ENCODE measurements around the gene WDR4.
"Not testable (repeated sequence)": the region's sequence is repeated elsewhere in the genome, so short reads cannot be mapped to it uniquely, and the experiment has no call there.

Gene WDR4

DNA sequence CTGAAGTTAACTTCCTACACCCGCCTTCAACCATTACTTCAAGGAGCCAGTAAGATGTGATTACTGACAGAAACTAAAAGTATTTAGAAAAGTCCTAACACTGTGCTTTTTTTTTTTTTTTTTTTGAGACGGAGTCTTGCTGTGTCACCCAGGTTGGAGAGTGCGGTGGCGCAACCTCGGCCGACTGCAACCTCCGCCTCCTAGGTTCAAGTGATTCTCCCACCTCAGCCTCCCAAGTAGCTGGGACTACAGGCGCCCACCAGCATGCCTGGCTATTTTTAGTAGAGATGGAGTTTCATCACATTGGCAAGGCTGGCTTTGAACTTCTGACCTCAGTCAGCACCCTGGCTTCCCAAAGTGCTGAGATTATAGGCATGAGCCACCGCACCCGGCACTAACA, 3.5 kb downstream of the WDR4 start:
- DNase-seq (ENCODE audit: low read depth in 2 of 2) = not testable (repeated sequence)

GRCh38 chr21:42873096-42873495, 6.2 kb downstream of the WDR4 start:
- DNase-seq (ENCODE audit: low read depth in 2 of 2) = no peak

DNA sequence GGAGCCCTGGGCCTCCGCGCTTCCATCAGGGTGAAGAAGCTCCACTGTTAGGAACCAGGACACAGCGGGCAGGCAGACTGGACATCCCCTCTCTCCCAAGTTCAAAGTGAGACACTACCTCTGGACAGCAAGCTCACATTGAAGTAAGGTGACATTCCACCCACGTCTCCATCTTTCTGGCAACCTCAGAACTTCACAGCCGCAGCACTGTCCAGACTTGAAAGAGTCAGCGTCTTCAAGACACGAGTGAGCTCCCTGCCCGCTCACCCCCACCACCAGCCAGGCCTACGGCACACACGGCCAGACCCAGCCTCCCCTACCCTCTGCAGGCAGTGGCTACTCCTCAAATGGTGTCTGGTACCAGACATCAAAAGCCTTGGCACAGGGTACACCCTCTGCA, 11.1 kb downstream of the WDR4 start:
- DNase-seq (ENCODE audit: low read depth in 2 of 2) = no peak

DNA sequence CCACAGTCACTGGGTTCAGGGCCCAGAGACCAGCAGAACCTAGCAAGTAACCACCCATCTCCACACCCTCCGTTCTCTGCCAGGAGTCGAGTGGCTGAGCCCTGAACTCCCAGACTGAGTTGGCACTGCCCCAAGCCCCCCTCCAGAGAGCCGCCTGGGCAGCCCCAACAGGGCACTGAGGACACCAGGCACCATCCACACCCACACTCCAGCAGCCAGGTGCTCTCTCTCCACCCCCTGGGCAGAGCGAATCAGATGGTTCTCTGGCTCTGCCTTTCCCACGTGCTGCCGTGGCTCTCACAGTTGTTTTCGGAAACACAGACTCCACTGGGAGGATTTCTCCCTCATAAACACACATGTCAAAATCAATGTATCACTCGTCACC, 13.6 kb downstream of the WDR4 start:
- no peak for DNase-seq (ENCODE audit: low read depth in 2 of 2)

DNA sequence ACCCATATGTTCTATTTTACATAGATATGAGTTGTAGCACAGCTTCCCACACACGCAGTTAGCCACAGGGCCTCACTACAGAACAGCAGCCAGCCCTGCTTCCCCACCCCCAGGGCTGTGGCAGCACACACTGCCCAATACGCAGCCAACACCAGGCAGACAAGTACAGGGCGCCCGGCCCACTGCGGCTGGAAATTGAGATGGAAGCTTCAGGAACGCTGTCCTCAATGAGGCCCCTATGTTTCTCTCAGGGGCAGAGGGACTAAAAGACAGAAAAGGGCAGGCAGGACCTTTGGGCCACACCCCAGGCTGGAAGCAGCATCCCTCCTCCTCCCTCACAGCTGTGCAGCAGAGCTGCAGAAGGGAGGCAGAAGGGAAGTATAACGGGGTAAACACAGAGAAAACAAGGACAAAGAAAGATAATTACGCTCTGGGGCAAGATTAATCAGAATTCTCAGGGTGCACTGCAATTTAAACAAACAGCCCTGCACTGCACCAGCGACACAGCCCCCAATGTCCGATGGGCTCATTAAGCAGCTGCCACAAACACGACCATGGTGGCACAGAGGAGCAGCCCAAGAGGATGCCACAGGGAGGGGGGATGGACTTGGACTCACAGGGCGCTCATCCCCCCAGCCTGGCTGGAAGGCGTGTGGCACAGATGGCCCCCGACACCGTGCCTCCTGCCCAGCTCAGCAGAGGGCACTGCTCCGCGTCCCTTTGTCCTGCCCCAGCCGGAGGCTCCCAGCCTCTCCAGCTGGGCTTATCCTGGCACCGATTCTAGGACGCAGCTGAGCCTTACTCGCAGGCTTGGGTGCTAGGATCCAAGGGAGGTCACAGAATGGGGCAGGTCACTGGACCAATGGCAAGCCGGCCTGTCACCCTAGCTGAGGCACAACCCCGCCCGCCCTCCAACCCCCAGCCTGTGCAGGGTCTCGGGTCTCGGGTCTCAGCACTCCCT, 14.2 kb downstream of the WDR4 start:
- DNase-seq (ENCODE audit: low read depth in 2 of 2) = no peak

- DNase-seq (ENCODE audit: low read depth in 2 of 2) = no peak
These were observed 15.1 kb downstream of the WDR4 start for GRCh38 chr21:42864286-42864685.

- DNase-seq (ENCODE audit: low read depth in 2 of 2) = no peak
These were observed 15.9 kb downstream of the WDR4 start for GRCh38 chr21:42863504-42863870.

DNA sequence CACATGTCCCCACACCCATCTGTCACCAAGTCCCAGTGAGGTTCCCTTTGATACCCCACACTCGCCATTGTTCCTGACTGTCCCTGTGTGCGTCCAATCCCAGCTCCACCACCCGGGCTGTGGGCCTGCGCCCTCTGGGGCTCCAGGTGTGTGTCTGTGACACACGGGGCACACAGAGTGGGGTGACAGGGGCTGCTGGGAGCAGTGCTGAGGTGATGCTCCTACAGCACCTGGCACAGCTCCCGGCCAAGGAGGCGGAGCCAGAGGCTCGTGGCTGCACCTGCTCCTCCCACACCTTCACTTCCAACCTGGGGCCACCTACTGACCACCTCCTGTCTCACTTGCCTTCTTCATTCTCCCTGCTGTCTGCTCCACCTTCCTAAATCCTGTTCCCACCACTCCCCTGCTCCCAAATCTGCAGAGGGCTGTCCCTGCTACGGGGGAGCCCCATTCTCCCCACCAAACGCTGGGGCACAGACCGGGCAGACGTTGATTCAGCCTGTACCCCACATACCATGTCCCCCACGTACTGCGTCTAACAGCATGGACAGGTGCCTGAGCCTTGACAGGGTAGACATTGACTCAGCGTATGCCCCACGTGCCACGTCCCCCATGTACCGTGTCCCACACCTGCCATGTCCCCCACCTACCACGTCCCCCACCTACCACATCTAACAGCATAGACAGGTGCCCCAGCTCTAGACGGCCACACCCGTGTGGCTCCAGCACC, 16.4 kb downstream of the WDR4 start:
- no peak for DNase-seq (ENCODE audit: low read depth in 2 of 2)

DNA sequence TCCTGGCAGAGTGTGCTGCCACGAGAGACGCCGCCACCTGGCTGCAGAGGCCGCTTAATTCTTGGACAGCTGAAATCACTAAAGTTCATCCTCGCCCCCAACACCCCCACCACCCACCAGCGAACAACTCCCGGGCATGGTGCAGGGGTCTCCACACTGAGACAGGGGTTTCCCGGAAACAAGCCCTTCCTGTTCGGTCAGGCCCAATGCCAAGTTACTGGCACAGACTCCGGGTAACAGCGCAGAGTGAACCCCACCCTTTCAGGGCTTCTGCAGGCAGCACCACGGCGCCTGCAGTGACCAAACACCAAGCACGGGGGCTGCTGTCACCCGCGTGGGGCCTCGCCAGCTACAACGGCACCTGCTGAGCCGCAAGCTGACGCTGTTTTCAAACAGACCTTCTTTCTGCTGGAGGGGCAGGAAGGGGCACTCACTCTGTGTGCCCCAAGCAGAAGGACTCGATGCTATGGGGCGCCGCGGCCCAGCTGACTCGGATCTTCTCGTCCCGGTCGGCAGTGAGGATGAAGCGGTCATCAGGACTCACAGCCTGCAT, 17.4 kb downstream of the WDR4 start:
- DNase-seq (ENCODE audit: low read depth in 2 of 2) = no peak

DNA sequence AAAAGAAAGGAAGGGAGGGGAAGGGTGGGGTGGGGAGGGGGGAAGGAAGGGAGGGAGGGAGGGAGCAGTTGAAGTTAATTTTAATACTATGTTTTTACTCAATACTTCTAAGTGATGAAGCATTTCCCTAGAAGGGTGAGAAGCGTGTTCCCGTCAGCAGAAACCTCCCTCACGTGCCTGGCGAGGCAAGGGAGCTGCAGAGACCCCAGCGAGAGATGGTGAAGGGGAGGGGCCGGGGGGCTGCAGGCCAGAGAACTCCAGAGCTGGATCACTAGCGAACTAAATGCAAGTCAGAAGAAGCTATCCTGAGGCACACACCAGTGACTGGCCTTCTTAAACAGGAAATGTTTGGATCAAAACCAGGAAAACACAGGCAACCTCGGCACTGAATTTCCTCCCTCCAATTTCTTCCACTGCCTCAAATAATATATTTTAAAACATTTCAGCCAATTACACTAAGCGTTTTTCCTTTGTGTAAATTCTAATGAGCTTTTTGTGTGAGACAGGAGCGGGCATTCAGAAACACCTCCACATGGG, 18.0 kb downstream of the WDR4 start:
- DNase-seq (ENCODE audit: low read depth in 2 of 2) = no peak

DNA sequence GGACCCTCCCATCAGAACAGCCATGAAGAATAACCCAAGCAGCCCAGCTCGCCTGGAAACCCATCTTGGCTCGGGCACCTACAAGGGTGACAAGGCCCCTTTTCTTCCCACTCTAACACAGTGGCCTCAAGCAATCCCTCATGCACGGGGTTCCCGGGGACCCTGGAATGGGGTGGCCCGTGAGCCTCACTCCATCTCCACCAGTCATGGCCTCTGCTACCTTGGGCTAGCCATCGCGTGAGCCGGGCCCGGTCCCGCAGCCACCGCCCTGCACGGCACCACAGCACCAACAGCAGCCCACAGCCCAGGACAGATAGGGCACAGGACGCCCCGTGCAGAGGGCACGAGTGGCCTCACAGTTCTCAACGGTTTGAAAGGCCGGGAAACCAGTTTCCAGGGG, 19.0 kb downstream of the WDR4 start:
- no peak for DNase-seq (ENCODE audit: low read depth in 2 of 2)

DNA sequence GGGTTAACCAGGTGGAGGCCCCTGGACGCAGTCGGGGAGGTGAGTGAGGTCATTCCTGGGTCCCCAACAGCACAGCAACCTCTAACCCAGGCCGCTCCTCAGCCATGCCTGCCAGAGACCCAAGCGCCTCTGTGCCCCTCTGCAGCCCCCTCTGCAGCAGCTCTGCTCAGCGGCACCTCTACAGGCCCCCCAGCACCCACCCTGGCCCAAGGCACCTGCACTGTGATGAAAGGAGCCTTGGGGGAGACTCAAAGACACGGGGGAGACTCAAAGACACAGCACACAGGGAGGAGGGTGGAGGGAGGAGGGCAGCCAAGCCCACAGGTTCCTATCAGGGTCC, 19.5 kb downstream of the WDR4 start:
- no peak for DNase-seq (ENCODE audit: low read depth in 2 of 2)

DNA sequence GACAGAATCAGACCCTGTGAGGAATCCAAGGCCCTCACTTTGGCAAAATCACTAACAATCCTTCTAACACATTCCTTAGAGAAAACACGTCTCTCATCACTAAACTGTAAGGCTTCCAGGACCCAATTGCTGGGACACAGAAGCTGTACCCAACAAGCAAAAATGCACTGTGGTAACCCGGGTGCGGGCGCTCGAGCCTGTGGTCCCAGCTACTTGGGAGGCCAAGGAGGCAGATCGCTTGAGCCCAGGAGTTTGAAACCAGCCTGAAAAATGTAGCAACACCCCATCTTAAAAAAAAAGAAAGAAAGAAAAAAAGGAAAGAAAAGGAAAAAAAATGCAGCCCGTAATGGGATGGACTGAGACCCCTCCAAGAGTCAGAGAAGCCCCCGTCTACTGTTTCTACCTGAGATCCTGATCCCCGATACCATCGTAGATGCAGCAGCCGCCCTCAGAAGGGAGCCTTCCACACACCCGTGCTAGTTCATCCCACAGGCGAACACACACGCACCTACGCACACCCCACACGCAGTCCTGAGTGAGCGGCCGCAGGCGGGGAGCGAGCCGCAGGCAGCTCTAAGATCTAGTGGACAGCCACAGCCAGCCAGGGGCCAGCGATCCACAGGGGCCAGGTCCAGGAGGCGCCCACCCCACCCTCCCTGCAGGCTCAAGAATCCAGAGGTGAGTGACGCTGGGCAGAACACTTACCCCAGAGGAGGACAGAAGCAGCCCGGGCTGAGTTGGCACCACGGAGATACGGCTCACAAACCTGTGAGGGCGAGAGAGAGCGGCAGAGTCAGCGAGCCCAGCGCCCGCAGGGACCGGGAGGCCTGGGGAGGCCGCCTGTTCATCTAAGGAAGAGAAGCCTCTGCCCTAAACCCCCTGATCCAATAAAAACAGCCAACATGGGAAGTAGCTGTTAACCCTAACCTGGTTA, 20.1 kb downstream of the WDR4 start:
- DNase-seq (ENCODE audit: low read depth in 2 of 2) = no peak

DNA sequence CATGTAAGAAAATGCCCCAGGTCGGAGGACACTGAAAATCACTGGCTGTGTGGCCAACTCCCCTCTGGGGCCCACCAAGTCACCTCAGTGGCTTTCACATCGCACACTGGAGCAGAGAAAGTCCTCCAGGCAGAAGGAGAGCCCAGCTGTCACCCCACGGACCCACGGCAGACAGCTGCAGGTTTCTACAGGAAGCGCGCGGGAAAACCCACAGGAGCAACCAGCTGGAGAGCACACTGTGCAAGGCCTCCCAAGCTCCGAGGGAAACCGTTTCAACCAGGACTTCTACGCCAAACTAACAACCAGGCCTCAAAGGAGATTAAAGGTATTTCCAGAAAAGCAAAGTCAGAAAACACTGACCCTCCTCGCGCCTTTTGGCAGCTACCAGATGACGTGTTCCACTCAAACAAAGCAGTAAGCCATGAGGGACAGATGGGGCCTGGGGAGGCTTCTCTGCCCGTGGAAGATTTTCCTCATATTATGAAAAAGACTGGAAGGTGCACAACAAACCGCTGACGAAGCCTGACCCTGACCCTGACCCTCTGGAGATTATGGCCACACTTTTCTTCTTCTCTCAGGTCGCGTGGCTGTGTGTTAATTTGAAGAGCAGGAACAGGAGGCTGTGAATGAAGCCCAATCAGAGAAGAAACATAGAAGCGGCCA, 21.0 kb downstream of the WDR4 start:
- no peak for DNase-seq (ENCODE audit: low read depth in 2 of 2)

DNA sequence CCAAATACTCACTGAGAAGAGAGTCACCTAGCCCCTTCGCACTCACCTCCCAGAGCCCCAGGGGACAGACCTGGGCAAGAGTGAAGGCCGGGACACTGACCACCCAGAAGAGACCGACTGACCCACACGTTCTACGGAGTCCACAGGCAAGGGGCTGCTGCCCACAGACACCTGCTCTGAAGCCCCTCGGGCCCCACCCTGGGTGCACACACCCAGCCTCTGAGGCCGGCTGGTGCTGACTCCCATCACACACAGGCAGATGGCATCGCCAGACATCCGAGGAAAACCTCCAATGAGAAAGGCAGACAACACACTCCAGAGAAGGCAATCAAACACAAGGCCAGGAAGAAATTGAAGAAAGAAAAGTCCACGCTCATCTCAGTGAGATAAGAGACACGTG, 22.1 kb downstream of the WDR4 start:
- no peak for DNase-seq (ENCODE audit: low read depth in 2 of 2)

DNA sequence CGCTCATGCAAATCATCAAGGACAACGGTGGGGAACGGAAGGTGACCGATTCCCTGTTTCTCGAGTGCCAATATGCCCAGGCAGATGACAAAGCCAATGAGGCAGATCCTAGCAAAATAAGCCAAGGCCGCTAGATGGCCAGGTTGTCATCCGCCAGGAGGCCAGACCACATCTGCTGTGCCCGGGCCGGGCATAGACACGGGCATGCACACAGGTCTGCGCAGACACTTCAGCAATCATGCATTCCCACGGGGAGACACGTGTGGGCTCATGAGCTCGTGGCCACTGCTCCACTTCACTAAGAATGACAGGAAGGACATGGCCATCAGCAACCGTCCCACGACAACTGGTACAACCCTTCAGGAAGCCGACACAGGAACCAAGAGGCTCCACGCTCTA, 23.4 kb downstream of the WDR4 start:
- DNase-seq (ENCODE audit: low read depth in 2 of 2) = no peak

GRCh38 chr21:42855171-42855936, 24.0 kb downstream of the WDR4 start:
- no peak for DNase-seq (ENCODE audit: low read depth in 2 of 2)

DNA sequence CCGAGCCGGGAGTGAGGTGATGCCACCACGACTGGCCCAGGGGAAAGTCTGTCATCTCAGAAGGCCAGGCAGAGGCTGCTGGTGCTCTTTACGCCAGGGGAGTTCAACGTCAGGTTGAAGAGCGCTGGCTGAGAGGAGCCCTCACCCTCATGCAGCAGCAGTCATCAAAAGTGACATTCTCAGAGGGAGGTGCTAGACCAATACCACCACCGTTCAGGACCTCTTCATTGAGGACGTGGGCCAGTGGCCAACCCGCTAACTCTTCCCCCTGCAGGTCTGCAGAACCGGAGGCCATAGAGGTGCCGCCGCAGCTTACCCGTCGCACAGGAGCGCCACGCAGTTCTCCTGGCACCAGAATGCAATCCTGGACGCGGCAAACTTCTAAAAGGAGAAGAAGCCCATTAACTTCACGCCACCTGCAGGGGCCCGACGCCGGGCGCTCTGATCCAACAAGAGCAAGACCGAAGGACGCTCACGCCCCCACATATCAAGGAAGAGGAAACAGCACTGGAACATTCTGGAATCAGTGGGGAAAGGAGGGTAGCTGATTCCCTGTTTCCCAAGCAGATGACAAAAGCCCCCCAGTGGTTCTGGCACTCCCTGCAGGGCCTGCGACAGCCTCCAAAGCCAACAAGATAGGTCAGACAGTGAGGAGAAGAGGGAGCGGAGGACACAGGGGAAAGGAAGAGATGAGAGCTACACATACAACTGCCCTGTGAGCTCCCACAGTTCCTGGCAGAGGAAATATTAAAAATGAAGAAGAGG, 24.9 kb downstream of the WDR4 start:
- DNase-seq (ENCODE audit: low read depth in 2 of 2) = no peak

- no peak for DNase-seq (ENCODE audit: low read depth in 2 of 2)
These were observed 25.7 kb downstream of the WDR4 start for GRCh38 chr21:42853621-42854020.
